OCI-LY7 (cell line): ENCODE data around the gene LDLRAD4.

ENCODE experiments used
- EZH2phosphoT487 ChIP-seq: fragments of 200-600 bp; sonication (generic); IDR thresholded peaks from 2 replicates; pipeline ENCODE4 v1.6.1; 2018; ENCODE audit warnings: low read depth, borderline replicate concordance, mild to moderate bottlenecking, mixed run types, antibody characterized with exemption, low read length, moderate library complexity, mixed read lengths
- TF ChIP-seq, protein P1 (sequence below): fragments of 200-600 bp; sonication (generic); conservative IDR thresholded peaks from 2 replicates; pipeline ENCODE4 v1.5.1; 2014; ENCODE audit warnings: mild to moderate bottlenecking, antibody characterized with exemption, low read length, moderate library complexity, mixed read lengths

DNA sequence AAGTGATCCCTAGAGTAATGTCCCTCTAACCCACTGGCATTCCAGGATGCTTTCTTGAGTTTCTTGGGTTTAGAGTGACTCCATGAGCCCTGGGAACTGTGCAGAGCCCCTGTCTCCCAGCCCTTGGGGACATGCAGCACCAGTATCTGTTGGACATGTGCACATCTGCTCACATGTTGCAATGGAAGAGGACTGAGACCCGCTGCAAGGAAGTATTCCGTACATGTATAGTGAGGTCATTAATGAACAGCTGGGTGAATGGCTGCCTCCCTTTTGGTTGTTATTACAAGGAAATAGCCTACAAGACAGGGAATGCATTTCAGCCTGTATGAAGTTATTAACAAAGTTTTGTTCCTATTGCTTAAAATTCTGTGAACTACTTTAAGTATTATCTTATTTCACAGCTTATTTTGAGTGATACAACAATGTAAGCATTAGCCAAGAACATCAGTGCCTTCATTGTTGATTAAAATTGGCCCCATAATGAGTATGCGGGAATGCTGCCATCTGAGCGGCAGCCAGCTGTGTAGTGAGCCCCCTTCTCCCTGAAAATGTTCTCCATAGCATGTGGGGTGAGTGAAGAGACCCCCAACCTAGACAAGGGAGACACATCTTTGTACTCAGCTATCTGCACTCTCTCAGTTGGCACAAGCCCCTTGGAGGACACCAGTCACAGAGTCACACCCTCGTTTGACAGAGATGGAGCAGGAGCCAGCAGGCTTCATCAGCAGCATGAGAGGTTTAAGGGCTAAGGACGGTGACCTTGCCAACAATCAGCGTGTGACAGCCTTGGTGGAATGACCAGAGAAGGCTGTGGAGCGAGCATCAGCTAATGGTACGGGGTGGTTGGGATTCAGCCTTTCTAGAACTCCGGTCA lies 420.4 kb downstream of the LDLRAD4 start:
- TF ChIP-seq, protein P1, sequence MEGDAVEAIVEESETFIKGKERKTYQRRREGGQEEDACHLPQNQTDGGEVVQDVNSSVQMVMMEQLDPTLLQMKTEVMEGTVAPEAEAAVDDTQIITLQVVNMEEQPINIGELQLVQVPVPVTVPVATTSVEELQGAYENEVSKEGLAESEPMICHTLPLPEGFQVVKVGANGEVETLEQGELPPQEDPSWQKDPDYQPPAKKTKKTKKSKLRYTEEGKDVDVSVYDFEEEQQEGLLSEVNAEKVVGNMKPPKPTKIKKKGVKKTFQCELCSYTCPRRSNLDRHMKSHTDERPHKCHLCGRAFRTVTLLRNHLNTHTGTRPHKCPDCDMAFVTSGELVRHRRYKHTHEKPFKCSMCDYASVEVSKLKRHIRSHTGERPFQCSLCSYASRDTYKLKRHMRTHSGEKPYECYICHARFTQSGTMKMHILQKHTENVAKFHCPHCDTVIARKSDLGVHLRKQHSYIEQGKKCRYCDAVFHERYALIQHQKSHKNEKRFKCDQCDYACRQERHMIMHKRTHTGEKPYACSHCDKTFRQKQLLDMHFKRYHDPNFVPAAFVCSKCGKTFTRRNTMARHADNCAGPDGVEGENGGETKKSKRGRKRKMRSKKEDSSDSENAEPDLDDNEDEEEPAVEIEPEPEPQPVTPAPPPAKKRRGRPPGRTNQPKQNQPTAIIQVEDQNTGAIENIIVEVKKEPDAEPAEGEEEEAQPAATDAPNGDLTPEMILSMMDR = no peak
- no peak for TF ChIP-seq EZH2phosphoT487
